ENCODE data around the gene TMEM184B.

- TF ChIP-seq CTCF (IDR thresholded peaks at IDR 0.05) (no peak), POLR2A (IDR thresholded peaks at IDR 0.05) (no peak), POLR2AphosphoS5 (IDR thresholded peaks at IDR 0.05) (no peak)
These were observed 12.2 kb upstream of the TMEM184B start for GRCh38 chr22:38285018-38285417.
